Activated CD8-positive, alpha-beta memory T cell treated with anti-CD3 and anti-CD28 coated beads for 4 hours (primary cell): ENCODE data around the gene INSYN2A.

Source experiments
- DNase-seq, 2 donors: peaks; one replicate each; pipeline ENCODE4 v3.0.0-alpha.2; 2020; ENCODE audit warnings: low read depth in 2 of 2

The INSYN2A gene

GRCh38 chr10:127154831-127155620 is 41.4 kb downstream of the INSYN2A start:
- DNase-seq, result no peak

GRCh38 chr10:127153181-127153580 is 43.2 kb downstream of the INSYN2A start:
- no peak for DNase-seq

- DNase-seq, result no peak
Measured at GRCh38 chr10:127151981-127152699, 44.3 kb downstream of the INSYN2A start.

GRCh38 chr10:127151541-127151940 is 44.9 kb downstream of the INSYN2A start:
- DNase-seq, result no peak

- no peak for DNase-seq
Measured at GRCh38 chr10:127150136-127150535, 46.3 kb downstream of the INSYN2A start.

GRCh38 chr10:127149501-127150081 is 46.8 kb downstream of the INSYN2A start:
- no peak for DNase-seq

GRCh38 chr10:127148933-127149220 is 47.5 kb downstream of the INSYN2A start:
- DNase-seq, result no peak

- no peak for DNase-seq
Measured at GRCh38 chr10:127148066-127148932, 48.1 kb downstream of the INSYN2A start.

GRCh38 chr10:127146661-127147060 is 49.7 kb downstream of the INSYN2A start:
- DNase-seq, result no peak
